ENCODE data around the gene COL27A1.

COL27A1 gene

GRCh38 chr9:114166103-114166470 lies 10.8 kb downstream of the COL27A1 start:
- DNase-seq = no peak

DNA sequence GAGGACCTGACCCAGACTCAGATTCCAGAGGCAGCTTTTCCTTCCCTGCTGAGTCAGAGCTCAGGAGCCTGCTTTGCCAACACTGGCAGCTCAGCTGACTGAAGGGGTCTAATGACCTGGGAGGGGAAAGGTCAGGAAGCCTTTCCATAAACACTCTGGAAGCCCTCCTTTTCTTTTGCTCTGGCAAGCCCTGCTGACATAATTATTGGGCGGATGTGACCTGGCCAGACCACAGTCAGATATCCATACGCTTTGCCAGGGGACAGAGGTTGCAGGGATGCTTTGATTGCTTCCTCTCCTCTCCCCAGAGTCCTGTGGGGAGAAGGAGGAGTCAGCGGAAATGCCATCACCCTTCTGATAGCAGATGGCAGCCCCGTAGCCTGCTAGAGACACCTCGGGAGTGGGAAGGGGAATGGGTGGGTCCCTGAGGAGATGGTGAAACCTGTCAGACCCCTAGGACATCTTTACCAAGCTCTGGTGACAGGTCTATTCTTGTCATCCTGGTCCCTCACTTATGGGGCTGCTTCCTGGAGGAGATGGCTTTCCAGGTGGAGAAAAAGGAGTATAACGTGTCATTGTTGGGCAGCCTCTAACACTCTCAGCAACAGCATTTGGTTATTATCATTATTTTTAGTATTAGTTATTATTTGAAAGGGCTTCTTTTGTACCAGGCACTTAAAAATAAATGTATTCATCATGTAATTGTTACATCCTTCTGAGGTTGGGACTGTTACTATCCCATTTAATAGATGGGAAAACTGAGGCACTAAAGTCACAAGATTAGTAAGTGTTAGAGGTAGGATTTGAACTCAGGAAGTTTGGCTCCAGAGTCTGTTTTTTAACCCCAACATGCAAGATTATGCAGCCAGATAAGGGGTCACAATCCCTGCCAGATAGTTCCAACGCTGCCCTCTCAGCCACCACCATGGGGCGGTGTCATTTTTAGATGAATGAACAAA lies 11.6 kb downstream of the COL27A1 start:
- DNase-seq = no peak

DNA sequence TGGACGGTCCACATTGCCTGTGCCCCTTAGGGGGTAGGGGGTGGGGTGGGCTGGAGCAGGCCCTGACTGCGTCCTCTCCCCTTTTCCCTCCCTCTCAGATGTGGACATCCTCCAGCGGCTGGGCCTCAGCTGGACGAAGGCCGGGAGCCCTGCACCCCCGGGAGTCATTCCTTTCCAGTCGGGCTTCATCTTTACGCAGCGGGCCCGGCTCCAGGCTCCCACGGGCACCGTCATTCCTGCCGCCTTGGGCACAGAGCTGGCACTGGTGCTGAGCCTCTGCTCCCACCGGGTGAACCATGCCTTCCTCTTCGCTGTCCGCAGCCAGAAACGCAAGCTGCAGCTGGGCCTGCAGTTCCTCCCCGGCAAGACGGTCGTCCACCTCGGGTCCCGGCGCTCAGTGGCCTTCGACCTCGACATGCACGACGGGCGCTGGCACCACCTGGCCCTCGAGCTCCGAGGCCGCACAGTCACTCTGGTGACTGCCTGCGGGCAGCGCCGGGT lies 12.3 kb downstream of the COL27A1 start:
- DNase-seq = no peak

DNA sequence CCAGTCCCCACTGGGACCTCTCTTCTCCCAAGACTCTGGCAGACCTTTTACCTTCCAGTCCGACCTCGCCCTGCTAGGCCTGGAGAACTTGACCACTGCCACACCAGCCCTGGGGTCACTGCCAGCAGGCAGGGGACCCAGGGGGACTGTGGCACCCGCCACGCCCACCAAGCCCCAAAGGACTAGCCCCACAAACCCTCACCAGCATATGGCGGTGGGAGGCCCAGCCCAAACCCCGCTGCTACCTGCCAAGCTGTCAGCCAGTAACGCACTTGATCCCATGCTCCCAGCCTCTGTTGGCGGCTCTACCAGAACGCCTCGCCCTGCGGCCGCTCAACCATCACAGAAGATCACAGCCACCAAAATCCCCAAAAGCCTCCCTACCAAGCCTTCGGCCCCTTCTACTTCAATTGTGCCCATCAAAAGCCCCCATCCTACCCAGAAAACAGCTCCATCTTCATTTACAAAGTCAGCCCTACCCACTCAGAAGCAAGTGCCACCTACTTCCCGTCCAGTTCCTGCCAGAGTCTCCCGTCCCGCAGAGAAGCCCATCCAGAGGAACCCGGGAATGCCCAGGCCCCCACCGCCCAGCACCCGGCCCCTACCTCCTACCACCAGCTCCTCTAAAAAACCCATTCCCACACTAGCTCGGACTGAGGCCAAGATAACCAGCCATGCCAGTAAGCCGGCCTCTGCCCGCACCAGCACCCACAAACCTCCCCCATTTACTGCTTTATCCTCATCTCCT lies 13.1 kb downstream of the COL27A1 start:
- no peak for DNase-seq

DNA sequence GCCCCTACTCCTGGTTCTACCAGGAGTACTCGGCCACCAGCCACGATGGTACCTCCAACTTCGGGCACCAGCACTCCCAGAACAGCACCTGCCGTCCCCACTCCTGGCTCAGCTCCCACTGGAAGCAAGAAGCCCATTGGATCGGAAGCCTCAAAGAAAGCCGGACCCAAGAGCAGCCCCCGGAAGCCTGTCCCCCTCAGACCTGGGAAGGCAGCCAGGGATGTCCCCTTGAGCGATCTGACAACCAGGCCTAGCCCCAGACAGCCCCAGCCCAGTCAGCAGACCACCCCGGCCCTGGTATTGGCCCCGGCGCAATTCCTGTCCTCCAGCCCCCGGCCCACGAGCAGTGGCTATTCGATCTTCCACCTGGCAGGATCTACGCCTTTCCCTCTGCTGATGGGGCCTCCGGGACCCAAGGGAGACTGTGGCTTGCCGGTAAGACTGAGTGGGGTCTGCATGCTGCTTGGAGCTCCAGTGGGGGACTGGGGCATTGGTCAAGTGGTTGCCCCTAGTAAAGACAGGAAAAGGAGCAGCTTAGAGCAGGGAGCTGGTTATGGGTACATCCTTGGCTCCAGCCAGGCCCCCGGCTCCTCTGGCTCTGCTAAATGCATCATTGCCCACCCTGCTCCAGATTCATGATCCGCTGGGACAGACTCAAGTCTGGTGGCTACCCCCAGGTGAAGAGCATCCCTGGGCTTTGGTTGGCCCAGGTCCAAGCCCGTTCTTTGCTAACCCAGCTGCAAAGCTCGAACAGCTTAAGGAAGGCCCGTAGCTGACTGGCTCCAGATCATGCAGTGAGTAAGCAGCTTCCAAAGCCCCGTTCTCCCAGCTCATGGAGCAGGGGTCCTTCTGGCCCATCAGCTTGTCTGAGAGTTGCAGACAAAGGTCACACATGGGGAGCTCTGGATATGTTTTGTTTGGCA lies 14.0 kb downstream of the COL27A1 start:
- DNase-seq = no peak

GRCh38 chr9:114169952-114170770 lies 14.8 kb downstream of the COL27A1 start:
- DNase-seq = no peak

- DNase-seq = no peak
Observed at GRCh38 chr9:114170771-114171461, 15.6 kb downstream of the COL27A1 start.

DNA sequence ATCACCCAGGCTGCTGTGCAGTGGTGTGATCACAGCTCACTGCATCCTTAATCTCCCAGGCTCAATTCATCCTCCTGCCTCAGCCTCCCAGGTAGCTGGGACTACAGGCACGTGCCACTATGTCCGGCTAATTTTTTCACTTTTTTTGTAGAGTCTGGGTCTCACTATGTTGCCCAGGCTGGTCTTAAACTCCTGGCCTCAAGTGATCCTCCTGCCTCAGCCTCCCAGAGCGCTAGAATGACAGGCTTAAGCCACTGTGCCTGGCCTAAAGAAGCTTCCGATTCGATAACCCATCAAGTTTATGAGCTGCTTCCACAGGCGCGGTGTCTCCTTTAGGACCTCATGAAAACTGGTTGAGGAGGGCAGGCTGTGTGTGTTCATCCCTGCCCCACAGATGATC lies 16.2 kb downstream of the COL27A1 start:
- DNase-seq = no peak

DNA sequence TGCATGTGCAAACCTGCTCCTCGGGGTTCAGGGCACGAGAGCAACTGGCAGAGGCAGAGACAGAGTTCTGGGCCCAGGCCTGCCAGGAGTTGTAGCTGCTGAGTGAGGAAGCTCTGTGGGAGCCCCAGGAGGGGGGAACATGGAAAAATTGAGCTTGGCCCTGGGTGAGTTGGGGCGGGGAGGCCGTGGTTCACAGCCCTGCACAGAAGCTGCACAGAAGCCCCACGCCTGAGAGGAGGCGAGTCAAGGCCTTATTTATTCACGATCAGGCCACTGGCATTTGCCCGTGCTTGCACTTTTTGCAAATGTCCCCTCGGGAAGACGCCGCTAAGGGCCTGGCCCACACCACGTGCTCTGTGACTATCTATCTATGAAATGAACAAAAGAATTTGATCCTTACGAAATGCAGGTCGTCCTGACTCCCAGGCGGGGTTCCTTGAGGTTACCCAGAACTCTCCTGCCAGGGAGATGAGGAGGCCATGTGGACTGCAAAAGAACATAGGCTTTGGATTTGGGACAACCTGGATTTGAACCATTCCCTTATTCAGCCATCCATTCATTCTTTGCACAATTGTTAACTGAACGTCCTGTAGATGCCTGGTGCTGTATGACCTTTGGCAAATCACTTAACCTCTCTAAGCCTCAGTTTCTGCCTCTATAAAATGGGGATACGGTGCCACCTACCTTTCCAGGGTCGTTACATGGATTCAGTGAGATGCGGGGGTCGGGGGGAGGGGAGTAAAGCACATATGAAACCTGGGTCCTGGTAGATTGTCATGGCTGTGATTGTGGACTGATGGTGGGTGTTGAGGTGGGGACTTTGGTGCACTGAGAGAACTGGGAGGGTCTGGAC lies 17.9 kb downstream of the COL27A1 start:
- DNase-seq = no peak

DNA sequence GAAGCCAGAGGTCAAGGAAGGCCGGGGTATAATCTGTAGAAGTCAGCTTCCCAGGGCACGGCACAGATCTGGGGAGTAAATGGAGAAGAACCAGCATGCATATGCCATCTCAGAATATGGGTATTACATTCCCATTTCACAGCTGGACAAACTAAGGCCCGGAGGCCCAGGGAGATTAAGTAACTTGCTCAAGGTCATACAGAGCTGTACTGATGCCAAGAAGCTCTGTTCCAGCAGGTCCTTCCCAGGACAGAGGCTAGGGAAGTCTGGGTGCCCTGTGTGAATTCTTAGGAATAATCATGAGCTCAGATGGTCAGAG lies 19.2 kb downstream of the COL27A1 start:
- no peak for DNase-seq

GRCh38 chr9:114174876-114175771 lies 19.8 kb downstream of the COL27A1 start:
- peak in 30 of 56 donors; percentile 6 to 72 (median 29) for DNase-seq

GRCh38 chr9:114176624-114177291 lies 21.4 kb downstream of the COL27A1 start:
- peak in 3 of 56 donors; percentile 6 to 50 (median 12) for DNase-seq

GRCh38 chr9:114177423-114178064 lies 22.2 kb downstream of the COL27A1 start:
- no peak for DNase-seq

DNA sequence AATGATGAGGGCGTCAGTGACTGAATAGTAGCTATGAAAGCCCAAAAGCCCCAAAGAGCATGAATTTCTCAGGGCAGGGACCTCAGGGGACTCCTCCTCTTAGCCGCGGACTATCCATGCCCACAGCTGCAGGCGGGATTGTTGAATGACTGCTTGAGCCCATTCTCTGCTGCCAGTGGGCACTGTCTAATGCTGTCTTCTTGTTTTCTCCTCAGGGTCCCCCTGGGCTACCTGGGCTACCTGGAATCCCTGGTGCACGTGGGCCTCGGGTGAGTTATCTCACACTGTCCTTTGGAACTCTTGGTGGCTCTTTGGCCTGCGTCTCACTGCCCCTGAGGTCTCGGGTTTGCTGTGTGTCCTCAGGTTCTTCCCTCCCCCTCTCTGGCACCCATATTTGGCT lies 22.7 kb downstream of the COL27A1 start:
- DNase-seq = no peak

DNA sequence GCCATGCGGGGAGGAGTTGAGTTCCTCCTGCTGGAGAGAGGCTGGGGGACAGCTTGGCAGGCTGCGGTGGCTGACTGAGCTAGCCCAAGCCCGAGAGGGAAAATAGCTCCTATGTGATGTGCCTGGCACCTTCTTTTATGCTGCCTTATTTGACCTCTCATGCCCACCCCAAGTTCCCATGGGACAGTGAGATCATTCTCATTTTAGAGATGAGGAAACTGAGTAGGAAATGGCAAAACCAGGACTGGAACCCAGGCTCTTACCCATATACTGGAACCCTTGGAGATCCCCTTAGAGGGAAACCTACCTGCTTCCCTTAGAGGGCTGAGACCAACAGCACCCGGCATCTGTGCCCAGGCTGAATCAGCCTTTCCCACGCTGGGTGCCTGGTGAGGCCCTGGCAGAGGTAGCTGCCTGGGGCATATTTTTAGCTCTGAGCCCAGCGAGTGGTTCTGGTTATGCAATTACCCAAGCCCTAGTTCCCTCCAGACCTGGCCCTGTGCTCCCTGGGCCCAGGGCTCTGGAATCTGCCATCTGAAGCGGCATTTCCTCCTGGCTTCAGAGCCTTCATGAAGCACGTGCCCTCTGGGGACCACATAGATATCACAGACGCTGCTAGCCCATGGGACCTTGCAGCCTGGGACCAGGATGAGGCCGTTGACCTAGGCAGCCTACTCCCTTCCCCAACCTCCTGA lies 23.6 kb downstream of the COL27A1 start:
- DNase-seq = no peak

- no peak for DNase-seq
Observed at GRCh38 chr9:114179516-114179915, 24.2 kb downstream of the COL27A1 start.

All from amygdala (tissue), 56 donors.